GM19043 (cell line): ENCODE results near the gene EEFSEC.

Experiments used
- ATAC-seq: cut with Tn5 transposase; IDR thresholded peaks from one replicate; pipeline ENCODE4 v1.9.1; 2021; ENCODE audit warnings: low read depth; ENCODE audit not compliant: unreplicated experiment

EEFSEC gene

GRCh38 chr3:128402998-128403397 lies 249.7 kb downstream of the EEFSEC start:
- no peak for ATAC-seq

- ATAC-seq = no peak
Measured at GRCh38 chr3:128404276-128405068, 251.2 kb downstream of the EEFSEC start.

GRCh38 chr3:128405554-128406277 lies 252.4 kb downstream of the EEFSEC start:
- ATAC-seq = no peak

- no peak for ATAC-seq
Measured at GRCh38 chr3:128407247-128407646, 254.0 kb downstream of the EEFSEC start.

GRCh38 chr3:128408012-128408692 lies 254.9 kb downstream of the EEFSEC start:
- no peak for ATAC-seq

- ATAC-seq = no peak
Measured at GRCh38 chr3:128408693-128409623, 255.7 kb downstream of the EEFSEC start.

- no peak for ATAC-seq
Measured at GRCh38 chr3:128409624-128410581, 256.6 kb downstream of the EEFSEC start.

- ATAC-seq = no peak
Measured at GRCh38 chr3:128410669-128411573, 257.6 kb downstream of the EEFSEC start.

- no peak for ATAC-seq
Measured at GRCh38 chr3:128411574-128412064, 258.3 kb downstream of the EEFSEC start.

- no peak for ATAC-seq
Measured at GRCh38 chr3:128412180-128413002, 259.1 kb downstream of the EEFSEC start.

- ATAC-seq = no peak
Measured at GRCh38 chr3:128413003-128413370, 259.7 kb downstream of the EEFSEC start.

GRCh38 chr3:128413413-128414205 lies 260.3 kb downstream of the EEFSEC start:
- ATAC-seq = no peak

GRCh38 chr3:128415200-128415772 lies 262.0 kb downstream of the EEFSEC start:
- no peak for ATAC-seq

GRCh38 chr3:128415773-128416577 lies 262.7 kb downstream of the EEFSEC start:
- no peak for ATAC-seq

- ATAC-seq = no peak
Measured at GRCh38 chr3:128416578-128417211, 263.4 kb downstream of the EEFSEC start.
